Measurements from ENCODE around the gene CPT2.

GRCh38 chr1:53186533-53186932, 10.1 kb upstream of the CPT2 start:
- no peak for TF ChIP-seq POLR2G (IDR thresholded peaks at IDR 0.05; ENCODE audit: low read depth, low read length)
- TF ChIP-seq CTCF (IDR thresholded peaks at IDR 0.05 in 2 of 3, conservative IDR thresholded peaks at IDR 0.05 in 1 of 3; ENCODE audit: insufficient read depth in 2 of 3, low read depth in 1 of 3, low read length in 3 of 3), result no peak
- TF ChIP-seq SMAD4 (CRISPR knock-in tag; conservative IDR thresholded peaks at IDR 0.05), result no peak
- TF ChIP-seq TFAM (CRISPR knock-in tag; conservative IDR thresholded peaks at IDR 0.05), result no peak
- no peak for TF ChIP-seq USF2 (CRISPR knock-in tag; IDR thresholded peaks at IDR 0.05)
- no peak for TF ChIP-seq PCBP2 (IDR thresholded peaks at IDR 0.05; ENCODE audit: low read depth, low read length, poor library complexity, severe bottlenecking)
